HepG2 (cell line): ENCODE measurements around the gene ART3. TPM values are rescaled to one million over a fixed set of nuclear protein-coding genes. Genes with fewer than 3 reads are reported as not detected.

ENCODE experiments used
- CC2D1A ChIP-seq: sonication (generic); formaldehyde crosslinking; IDR thresholded peaks from 2 replicates; pipeline ENCODE4 v1.8.1; 2023; ENCODE audit warnings: mild to moderate bottlenecking, missing genetic modification reagents
- GATA4 ChIP-seq: sonication (generic); IDR thresholded peaks from 2 replicates; pipeline ENCODE4 v1.6.1; 2016; ENCODE audit warnings: antibody characterized with exemption, low read depth, borderline replicate concordance
- IKZF5 ChIP-seq: IDR thresholded peaks from 2 replicates; pipeline ENCODE4 v1.6.1; 2018; ENCODE audit warnings: missing genetic modification reagents, mild to moderate bottlenecking, missing compliant biosample characterization
- KDM1A ChIP-seq: IDR thresholded peaks from 2 replicates; pipeline ENCODE4 v1.6.1; 2016; ENCODE audit warnings: missing compliant biosample characterization
- LCORL ChIP-seq, 2 experiments: fragments of 450-650 bp in 1 of 2; sonication (generic) in 1 of 2; formaldehyde crosslinking in 1 of 2; IDR thresholded peaks; 2 replicates each; pipeline versions ENCODE4 v1.5.0 to v1.6.1; 2017 to 2020; ENCODE audit warnings: antibody characterized with exemption in 1 of 2, missing genetic modification reagents in 1 of 2
- NR1H2 ChIP-seq: sonication (generic); formaldehyde crosslinking; IDR thresholded peaks from 2 replicates; pipeline ENCODE4 v1.8.1; 2022; ENCODE audit warnings: low read depth, missing genetic modification reagents, borderline replicate concordance
- PHB2 ChIP-seq: fragments of 450-650 bp; IDR thresholded peaks from 2 replicates; pipeline ENCODE4 v1.6.1; 2018; ENCODE audit not compliant: partially characterized antibody
- SSRP1 ChIP-seq: IDR thresholded peaks from 2 replicates; pipeline ENCODE4 v1.6.1; 2016; ENCODE audit warnings: control low read depth
- ZBTB10 ChIP-seq: sonication (generic); formaldehyde crosslinking; IDR thresholded peaks from 2 replicates; pipeline ENCODE4 v1.4.0; 2020; ENCODE audit warnings: missing genetic modification reagents, borderline replicate concordance
- ZMAT5 ChIP-seq: sonication (generic); formaldehyde crosslinking; IDR thresholded peaks from 2 replicates; pipeline ENCODE4 v1.5.0; 2020; ENCODE audit warnings: mild to moderate bottlenecking, low read depth, missing genetic modification reagents, borderline replicate concordance
- ZNF207 ChIP-seq: fragments of 450-650 bp; IDR thresholded peaks from 2 replicates; pipeline ENCODE4 v1.6.1; 2016; ENCODE audit warnings: antibody characterized with exemption, borderline replicate concordance
- ZNF251 ChIP-seq: sonication (generic); formaldehyde crosslinking; IDR thresholded peaks from 2 replicates; pipeline ENCODE4 v1.9.0; 2021; ENCODE audit warnings: mild to moderate bottlenecking, missing genetic modification reagents
- ZNF280B ChIP-seq: sonication (generic); formaldehyde crosslinking; IDR thresholded peaks from 2 replicates; pipeline ENCODE4 v1.5.0; 2020; ENCODE audit warnings: missing genetic modification reagents, mild to moderate bottlenecking, borderline replicate concordance
- ZNF337 ChIP-seq: sonication (generic); formaldehyde crosslinking; IDR thresholded peaks from 2 replicates; pipeline ENCODE4 v1.5.1; 2020; ENCODE audit warnings: missing genetic modification reagents, low read depth, mild to moderate bottlenecking, borderline replicate concordance
- ZNF446 ChIP-seq: sonication (generic); formaldehyde crosslinking; IDR thresholded peaks from 2 replicates; pipeline ENCODE4 v1.5.0; 2020; ENCODE audit warnings: mild to moderate bottlenecking, missing genetic modification reagents
- ZNF512 ChIP-seq: sonication (generic); formaldehyde crosslinking; IDR thresholded peaks from 2 replicates; pipeline ENCODE4 v1.4.0; 2020; ENCODE audit warnings: mild to moderate bottlenecking, missing genetic modification reagents
- ZNF576 ChIP-seq: sonication (generic); formaldehyde crosslinking; IDR thresholded peaks from 2 replicates; pipeline ENCODE4 v1.4.0; 2020; ENCODE audit warnings: mild to moderate bottlenecking, missing genetic modification reagents
- ZNF639 ChIP-seq: conservative IDR thresholded peaks from 2 replicates; pipeline ENCODE4 v1.6.1; 2018; ENCODE audit warnings: missing genetic modification reagents
- ZNF747 ChIP-seq: sonication (generic); formaldehyde crosslinking; IDR thresholded peaks from 2 replicates; pipeline ENCODE4 v1.8.1; 2023; ENCODE audit warnings: missing genetic modification reagents, mild to moderate bottlenecking, borderline replicate concordance
- polyA plus RNA-seq, 8 experiments: library from polyadenylated mRNA; depleted of rRNA in 3 of 8; stranded (reverse) in 7 of 8; unstranded in 1 of 8; fragments of >200 nt; fragmentation: Illumina TruSeq in 4 of 8; extraction: Trizol in 4 of 8; gene quantifications; 2 replicates each; pipeline versions ENCODE4 v1.2.1 to v1.2.3, GENCODE V29; 2011 to 2016; ENCODE audit warnings: low read depth in 4 of 8, missing spikeins in 1 of 8, mixed read lengths in 1 of 8; ENCODE audit not compliant: insufficient read depth in 1 of 8
- total RNA-seq, 5 experiments: library from RNA; depleted of rRNA; stranded (reverse); fragments of >200 nt; fragmentation: Illumina TruSeq; extraction: Trizol; gene quantifications; 2 replicates each; pipeline ENCODE4 v1.2.3, GENCODE V29; 2016; ENCODE audit warnings: low read depth in 1 of 5

The ART3 gene
- total and polyA plus RNA-seq, 2 of the 13 experiments (the other 11 are each of a cell fraction or from before 2014, with no cell fraction given), result not detected

- TF ChIP-seq SSRP1, result no peak
- TF ChIP-seq ZNF337 (CRISPR knock-in tag), result no peak
- peak; percentile 36; the same call in 1 of the 2 replicates for TF ChIP-seq GATA4
- no peak for TF ChIP-seq LCORL (IDR thresholded peaks at IDR 0.05)
- peak; percentile 85; the same call in 1 of the 2 replicates for TF ChIP-seq LCORL (CRISPR knock-in tag; IDR thresholded peaks at IDR 0.05)
- peak; percentile 81 for TF ChIP-seq ZNF639 (CRISPR knock-in tag)
- no peak for TF ChIP-seq ZNF576
- no peak for TF ChIP-seq PHB2
- peak; percentile 74; the same call in 1 of the 2 replicates for TF ChIP-seq ZNF280B (CRISPR knock-in tag)
- TF ChIP-seq ZNF446, result no peak
- TF ChIP-seq ZNF251 (CRISPR knock-in tag), result 0 out of 2 replicates have a peak, but pooled peaks have one; percentile 60
- TF ChIP-seq ZNF207, result no peak
- TF ChIP-seq ZBTB10 (CRISPR knock-in tag), result peak; percentile 88; the same call in 1 of the 2 replicates
- TF ChIP-seq IKZF5 (CRISPR knock-in tag), result peak; percentile 95
- no peak for TF ChIP-seq ZMAT5 (CRISPR knock-in tag)
- TF ChIP-seq CC2D1A (CRISPR knock-in tag), result no peak
- no peak for TF ChIP-seq ZNF512 (CRISPR knock-in tag)
- no peak for TF ChIP-seq KDM1A (CRISPR knock-in tag)
- TF ChIP-seq NR1H2, result no peak; the same call in 1 of the 2 replicates
- peak; percentile 97 for TF ChIP-seq ZNF747
These were observed 73.8 kb downstream of the ART3 start, which contains the start of gene NUP54 (continued) for GRCh38 chr4:76148142-76148865.
